A549 treated with GW870086 at 1 μM for 4 hours (cell line): ENCODE data around the gene HSD17B1. TPM values are rescaled to one million over a fixed set of nuclear protein-coding genes. Genes with fewer than 3 reads are reported as not detected.

Experiments
- total RNA-seq: library from RNA; stranded (reverse); fragments of 200-300 nt; extraction: Qiagen RNA extraction; gene quantifications from 5 replicates; pipeline ENCODE4 v1.2.3, GENCODE V29; 2022; ENCODE audit warnings: low read depth

The HSD17B1 gene, protein sequence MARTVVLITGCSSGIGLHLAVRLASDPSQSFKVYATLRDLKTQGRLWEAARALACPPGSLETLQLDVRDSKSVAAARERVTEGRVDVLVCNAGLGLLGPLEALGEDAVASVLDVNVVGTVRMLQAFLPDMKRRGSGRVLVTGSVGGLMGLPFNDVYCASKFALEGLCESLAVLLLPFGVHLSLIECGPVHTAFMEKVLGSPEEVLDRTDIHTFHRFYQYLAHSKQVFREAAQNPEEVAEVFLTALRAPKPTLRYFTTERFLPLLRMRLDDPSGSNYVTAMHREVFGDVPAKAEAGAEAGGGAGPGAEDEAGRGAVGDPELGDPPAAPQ
- total RNA-seq = 1.2 to 1.7 TPM (median 1.2 TPM) in 5 replicates

GRCh38 chr17:42552736-42553135 lies at the start of gene HSD17B1:
TSS of gene HSD17B1 (plus strand) at chr17:42552923. CDS start at chr17:42552934, 11 bp downstream.

GRCh38 chr17:42536048-42536371 lies 16.7 kb upstream of the HSD17B1 start, which contains the start of gene NAGLU:
TSS of gene NAGLU (plus strand) at chr17:42536241. CDS start at chr17:42536273, 32 bp downstream.

DNA sequence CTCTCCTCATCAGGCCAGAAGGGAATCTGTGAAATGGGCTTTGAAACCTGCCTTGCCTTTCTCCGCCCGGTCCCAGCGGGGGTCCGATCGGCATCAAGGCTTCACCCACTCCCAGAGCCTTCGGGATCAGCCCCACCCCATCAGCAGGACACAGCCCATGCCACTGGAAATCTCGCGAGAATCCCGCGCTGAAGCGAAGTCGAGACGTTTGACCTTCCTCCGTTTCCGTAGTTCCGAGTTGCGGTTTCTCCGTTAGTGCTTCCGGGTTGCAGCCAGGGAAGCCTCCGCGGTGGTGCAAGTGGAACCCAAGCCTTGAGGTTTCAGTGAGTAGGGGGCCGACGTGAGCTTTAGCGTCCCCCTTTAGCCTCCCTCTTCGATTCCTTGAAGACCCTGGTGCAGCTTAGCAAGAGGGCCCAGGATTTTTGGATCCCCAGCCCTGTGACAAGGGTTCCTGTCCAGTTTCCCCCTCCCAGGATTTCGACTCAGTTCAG lies 9.2 kb downstream of the HSD17B1 start, which contains the start of gene COASY:
COASY (plus strand) TSS at position 252 of the 491 bp plus-strand sequence. CDS start 475 bp downstream, outside the sequence.

GRCh38 chr17:42566883-42567573 lies 14.3 kb downstream of the HSD17B1 start, which contains the start of gene MLX:
TSS of gene MLX (plus strand) at chr17:42567100. CDS start at chr17:42567125, 25 bp downstream.

DNA sequence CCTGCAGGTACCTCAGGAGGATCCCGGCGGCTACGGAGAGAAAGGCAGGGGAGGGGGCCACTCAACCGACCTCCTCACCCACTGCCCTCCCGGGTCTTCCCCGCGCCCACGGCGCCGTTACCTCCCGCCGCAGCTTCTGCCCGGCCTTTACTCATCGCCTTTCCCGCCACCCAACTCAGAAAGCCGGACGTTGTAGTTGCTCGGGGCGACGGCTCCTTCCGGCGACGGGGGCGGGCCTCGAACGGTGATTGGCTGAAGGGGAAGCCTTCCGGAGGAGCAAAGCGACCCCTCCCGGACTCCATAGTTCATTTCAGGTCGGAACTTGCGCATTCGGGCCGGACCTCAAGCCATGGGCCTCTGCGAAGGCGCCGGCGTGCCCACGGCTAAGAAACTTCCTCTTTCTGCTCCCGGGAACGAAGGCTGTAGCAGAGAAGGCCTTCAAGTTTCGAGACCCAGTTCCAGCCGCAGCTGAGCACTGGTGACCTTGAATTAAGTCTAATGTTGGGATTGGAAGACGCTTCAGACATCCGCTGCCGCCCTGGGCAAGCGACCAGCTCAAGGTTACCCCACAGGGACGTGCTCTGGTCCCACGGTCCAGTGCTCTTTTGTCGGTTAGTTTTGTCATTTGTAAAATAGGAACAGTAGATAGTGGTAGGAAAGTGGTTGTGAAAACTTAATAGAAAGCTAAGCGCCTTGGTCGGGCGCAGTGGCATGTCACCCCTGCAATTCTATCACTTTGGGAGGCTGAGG lies 25.0 kb downstream of the HSD17B1 start, which contains the start of gene PSMC3IP:
PSMC3IP (minus strand) TSS at position 198 of the 750 bp plus-strand sequence; CDS start at position 155, 43 bp downstream.

Other genes with a start within 250 kb of the HSD17B1 start
- gene STAT3, start 164.5 kb upstream of the HSD17B1 start, total RNA-seq = 69.4 to 84.9 TPM (median 81.2 TPM) in 5 replicates
- gene CAVIN1, start 129.7 kb upstream of the HSD17B1 start, total RNA-seq = 377 to 438 TPM (median 432 TPM) in 5 replicates
- gene ATP6V0A1, start 94.0 kb upstream of the HSD17B1 start, total RNA-seq = 33.4 to 44.5 TPM (median 40.8 TPM) in 5 replicates
- 31.6 to 46.5 TPM (median 43.8 TPM) in 5 replicates for gene NAGLU, start 16.7 kb upstream of the HSD17B1 start, total RNA-seq
- gene COASY, start 9.2 kb downstream of the HSD17B1 start, total RNA-seq = 102 to 133 TPM (median 124 TPM) in 5 replicates
- gene MLX, start 14.2 kb downstream of the HSD17B1 start, total RNA-seq = 59.1 to 69.5 TPM (median 65.1 TPM) in 5 replicates
- 29.3 to 35.2 TPM (median 30.5 TPM) in 5 replicates for gene PSMC3IP, start 24.8 kb downstream of the HSD17B1 start, total RNA-seq
- gene RETREG3, start 56.5 kb downstream of the HSD17B1 start, total RNA-seq = 24.4 to 27.7 TPM (median 26.4 TPM) in 5 replicates
- 131 to 148 TPM (median 141 TPM) in 5 replicates for gene TUBG1, start 56.8 kb downstream of the HSD17B1 start, total RNA-seq
- gene TUBG2, start 106.4 kb downstream of the HSD17B1 start, total RNA-seq = 18.8 to 25.6 TPM (median 22.8 TPM) in 5 replicates
- 14.2 to 21.2 TPM (median 17.9 TPM) in 5 replicates for gene PLEKHH3, start 124.1 kb downstream of the HSD17B1 start, total RNA-seq
- 0.25 to 0.41 TPM (median 0.32 TPM) in 5 replicates for gene CCR10, start 128.9 kb downstream of the HSD17B1 start, total RNA-seq
- 4.4 to 6.3 TPM (median 5.4 TPM) in 5 replicates for gene CNTNAP1, start 129.6 kb downstream of the HSD17B1 start, total RNA-seq
- 9.2 to 11.7 TPM (median 10.5 TPM) in 5 replicates for gene EZH1, start 192.1 kb downstream of the HSD17B1 start, total RNA-seq
- 0.65 to 1.7 TPM (median 1.4 TPM) in 5 replicates for gene RAMP2, start 208.3 kb downstream of the HSD17B1 start, total RNA-seq
- 121 to 129 TPM (median 125 TPM) in 5 replicates for gene VPS25, start 220.5 kb downstream of the HSD17B1 start, total RNA-seq
- gene WNK4, start 227.7 kb downstream of the HSD17B1 start, total RNA-seq = 0.90 to 1.1 TPM (median 1.0 TPM) in 5 replicates
- gene COA3, start 245.8 kb downstream of the HSD17B1 start, total RNA-seq = 125 to 149 TPM (median 135 TPM) in 5 replicates
- gene CNTD1, start 245.9 kb downstream of the HSD17B1 start, total RNA-seq = 0.05 to 0.08 TPM (median 0.06 TPM) in 3 of 5 replicates, not detected in the others